GM11168 (cell line): Measurements from ENCODE around the gene NAPSA.
"Not testable (repeated sequence)": the region's sequence is repeated elsewhere in the genome, so short reads cannot be mapped to it uniquely, and the experiment has no call there.

Source experiments
- in situ Hi-C: fragments of 300-500 bp; cut with MboI; formaldehyde crosslinking; loops from one replicate; pipeline ENCODE4 v1.12.0; 2022; ENCODE audit warnings: low sequenced_read_pairs; ENCODE audit not compliant: unreplicated experiment

The NAPSA gene

GRCh38 chr19:50365434-50366306, at the start of gene NAPSA:
Gene NAPSA (minus strand): TSS chr19:50365639. CDS start chr19:50365621, 18 bp downstream.
- in situ Hi-C loops, result loop anchor here (5.0 to 25.0 kb wide), 2 partner anchors 97 to 422 kb away; partner anchors contain the start of gene ACP4

GRCh38 chr19:50413531-50413930, 48.1 kb upstream of the NAPSA start:
- in situ Hi-C loops, result no loop called here

DNA sequence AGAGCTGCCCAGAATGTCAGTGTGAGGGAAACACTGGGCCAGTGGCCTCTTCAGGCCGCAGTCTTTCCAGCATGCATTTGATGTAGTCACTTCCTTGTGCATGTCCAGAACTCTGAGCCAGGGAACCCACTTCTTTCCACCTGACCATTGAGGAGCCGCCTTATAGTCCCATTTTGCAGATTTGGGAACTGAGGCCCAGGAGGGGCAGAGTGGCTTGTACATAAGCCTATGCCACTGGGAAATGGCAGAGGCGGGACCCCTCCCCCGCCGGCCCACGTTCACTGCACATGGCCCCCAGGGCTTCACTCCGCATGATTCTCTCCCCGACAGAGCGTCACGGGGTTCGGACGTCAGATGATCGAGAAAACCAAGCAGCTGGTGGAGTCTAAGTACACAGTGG, 47.7 kb upstream of the NAPSA start:
- in situ Hi-C loops, result no loop called here

DNA sequence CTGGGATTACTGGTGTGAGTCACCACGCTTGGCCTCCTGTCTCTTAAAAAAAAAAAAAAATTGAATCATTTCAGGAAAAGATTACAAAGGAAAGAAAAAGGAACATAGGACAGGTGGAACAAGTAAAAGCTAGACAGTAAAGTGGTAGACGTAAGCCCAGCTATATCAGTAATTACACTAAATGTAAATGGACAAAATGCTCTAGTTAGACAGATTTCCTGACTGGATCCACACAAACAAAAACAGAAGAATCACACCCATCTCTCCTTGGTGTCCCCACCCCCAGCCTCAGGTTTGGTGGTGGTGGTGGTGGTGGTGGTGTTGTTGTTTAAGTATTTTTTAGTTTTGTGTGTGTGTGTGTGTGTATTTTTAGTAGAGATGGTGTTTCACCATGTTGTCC, 47.0 kb upstream of the NAPSA start:
- in situ Hi-C loops, result no loop called here

GRCh38 chr19:50410109-50410508, 44.7 kb upstream of the NAPSA start:
- in situ Hi-C loops, result no loop called here

- in situ Hi-C loops, result no loop called here
Measured at GRCh38 chr19:50409347-50409746, 43.9 kb upstream of the NAPSA start.

GRCh38 chr19:50406829-50407228, 41.4 kb upstream of the NAPSA start:
- in situ Hi-C loops, result no loop called here

GRCh38 chr19:50406156-50406820, 40.8 kb upstream of the NAPSA start:
- in situ Hi-C loops, result no loop called here

DNA sequence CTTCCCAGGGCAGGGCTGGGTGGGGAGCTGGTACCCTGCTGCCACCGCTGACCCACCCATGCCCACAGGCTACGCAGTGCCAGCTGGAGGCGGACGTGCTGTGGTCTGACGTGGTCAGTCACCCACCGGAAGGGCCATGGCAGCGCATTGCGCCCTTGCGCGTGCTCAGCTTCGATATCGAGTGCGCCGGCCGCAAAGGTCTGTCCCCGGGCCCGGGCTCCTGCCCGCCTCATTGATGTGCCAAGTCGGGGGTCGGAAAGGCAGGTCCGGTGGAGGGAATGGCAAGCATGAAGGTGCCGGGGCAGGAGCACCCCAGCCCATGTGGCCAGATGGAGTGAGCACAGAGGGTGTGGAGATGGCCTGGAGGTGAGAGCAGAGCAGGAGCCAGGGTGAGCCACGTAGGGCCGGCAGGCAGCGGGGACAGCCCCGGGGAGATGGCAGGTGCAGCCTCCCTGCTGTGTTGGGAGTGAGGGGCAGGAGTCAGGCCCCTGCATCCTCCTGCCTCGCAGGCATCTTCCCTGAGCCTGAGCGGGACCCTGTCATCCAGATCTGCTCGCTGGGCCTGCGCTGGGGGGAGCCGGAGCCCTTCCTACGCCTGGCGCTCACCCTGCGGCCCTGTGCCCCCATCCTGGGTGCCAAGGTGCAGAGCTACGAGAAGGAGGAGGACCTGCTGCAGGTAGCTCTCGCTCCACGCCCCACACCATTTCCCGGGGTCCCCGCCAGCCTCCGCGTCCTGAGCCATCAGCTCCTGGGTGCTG, 37.3 kb upstream of the NAPSA start:
- in situ Hi-C loops, result no loop called here

DNA sequence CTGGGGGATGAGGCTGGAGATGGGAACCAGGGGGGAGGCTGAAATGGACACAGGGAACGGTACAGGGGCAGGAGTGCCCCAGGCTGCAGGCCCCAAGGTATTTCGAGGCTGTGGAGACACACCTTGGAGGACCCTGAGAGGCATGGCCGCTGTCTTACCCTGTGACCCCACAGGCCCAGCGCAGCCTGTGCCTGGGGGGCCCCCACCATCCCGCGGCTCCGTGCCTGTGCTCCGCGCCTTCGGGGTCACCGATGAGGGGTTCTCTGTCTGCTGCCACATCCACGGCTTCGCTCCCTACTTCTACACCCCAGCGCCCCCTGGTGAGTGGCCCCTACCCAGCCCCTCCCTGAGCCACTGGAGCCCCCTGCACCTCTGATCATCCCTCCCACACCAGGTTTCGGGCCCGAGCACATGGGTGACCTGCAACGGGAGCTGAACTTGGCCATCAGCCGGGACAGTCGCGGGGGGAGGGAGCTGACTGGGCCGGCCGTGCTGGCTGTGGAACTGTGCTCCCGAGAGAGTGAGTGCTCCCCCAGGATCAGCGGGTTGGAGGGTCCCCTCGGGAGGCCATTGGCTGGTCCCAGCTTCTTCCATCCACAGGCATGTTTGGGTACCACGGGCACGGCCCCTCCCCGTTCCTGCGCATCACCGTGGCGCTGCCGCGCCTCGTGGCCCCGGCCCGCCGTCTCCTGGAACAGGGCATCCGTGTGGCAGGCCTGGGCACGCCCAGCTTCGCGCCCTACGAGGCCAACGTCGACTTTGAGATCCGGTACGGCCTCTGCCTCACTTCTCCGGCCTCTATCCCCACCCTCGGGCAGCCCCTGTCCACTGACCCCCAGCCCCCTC, 36.4 kb upstream of the NAPSA start:
- in situ Hi-C loops, result no loop called here

GRCh38 chr19:50399368-50399745, 33.9 kb upstream of the NAPSA start:
- in situ Hi-C loops, result no loop called here

DNA sequence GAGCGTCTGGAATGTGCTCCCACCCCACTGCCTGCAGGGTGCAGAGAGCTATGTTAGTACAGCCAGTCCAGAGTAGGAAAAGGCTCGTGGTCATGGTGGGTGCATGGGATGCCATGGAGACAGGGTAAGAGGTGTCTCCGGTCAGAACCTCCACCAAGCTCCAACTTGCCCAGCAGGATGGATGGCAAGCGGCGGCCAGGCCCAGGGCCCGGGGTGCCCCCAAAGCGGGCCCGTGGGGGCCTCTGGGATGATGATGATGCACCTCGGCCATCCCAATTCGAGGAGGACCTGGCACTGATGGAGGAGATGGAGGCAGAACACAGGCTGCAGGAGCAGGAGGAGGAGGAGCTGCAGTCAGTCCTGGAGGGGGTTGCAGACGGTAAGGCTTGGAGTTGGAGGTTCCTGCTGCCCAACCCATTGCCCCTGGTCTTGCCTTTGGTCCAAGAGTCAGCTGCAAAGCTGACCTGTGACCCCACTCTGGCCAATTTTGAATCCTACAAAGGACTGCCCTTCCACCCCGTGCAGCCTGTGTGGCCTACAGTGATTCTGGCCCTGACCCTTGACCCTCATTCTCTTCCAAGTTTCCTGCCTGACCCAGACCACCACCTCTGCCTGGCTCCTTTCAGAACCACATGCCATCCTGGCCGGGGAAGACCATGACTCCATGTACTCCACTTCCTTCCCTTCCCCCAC, 33.4 kb upstream of the NAPSA start:
- in situ Hi-C loops, result no loop called here

- in situ Hi-C loops, result no loop called here
Measured at GRCh38 chr19:50394017-50394416, 28.6 kb upstream of the NAPSA start.

- in situ Hi-C loops, result no loop called here
Measured at GRCh38 chr19:50393589-50393988, 28.1 kb upstream of the NAPSA start.

GRCh38 chr19:50392759-50393158, 27.3 kb upstream of the NAPSA start:
- in situ Hi-C loops, result no loop called here

DNA sequence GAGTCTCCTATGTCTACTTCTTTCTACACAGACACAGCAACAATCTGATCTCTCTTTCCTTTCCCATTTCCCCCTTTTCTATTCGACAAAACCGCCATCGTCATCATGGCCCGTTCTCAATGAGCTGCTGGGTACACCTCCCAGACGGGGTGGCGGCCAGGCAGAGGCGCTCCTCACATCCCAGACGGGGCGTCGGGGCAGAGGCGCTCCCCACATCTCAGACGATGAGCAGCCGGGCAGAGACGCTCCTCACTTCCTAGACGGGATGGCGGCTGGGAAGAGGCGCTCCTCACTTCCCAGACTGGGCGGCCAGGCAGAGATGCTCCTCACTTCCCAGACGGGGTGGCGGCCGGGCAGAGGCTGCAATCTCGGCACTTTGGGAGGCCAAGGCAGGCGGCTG, 25.5 kb upstream of the NAPSA start:
- in situ Hi-C loops, result not testable (repeated sequence)

GRCh38 chr19:50390295-50390694, 24.9 kb upstream of the NAPSA start:
- in situ Hi-C loops, result not testable (repeated sequence)

DNA sequence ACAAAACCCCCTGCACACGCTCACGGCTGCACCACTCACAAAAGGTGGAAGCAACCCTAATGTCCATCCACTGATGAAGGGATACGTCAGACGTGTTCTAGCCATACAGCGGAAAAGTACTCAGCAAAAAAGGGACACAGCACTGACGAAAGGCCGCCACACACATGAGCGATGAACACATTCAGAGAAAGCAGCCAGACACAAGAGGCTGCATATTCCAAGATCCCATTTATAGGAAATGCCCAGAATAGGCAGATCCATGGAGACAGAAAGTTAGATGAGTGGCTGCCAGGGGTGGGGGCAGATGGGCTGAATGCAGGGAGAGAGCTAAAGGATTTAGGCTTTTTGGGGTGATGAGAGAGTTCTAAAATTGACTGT, 22.4 kb upstream of the NAPSA start:
- in situ Hi-C loops, result no loop called here

DNA sequence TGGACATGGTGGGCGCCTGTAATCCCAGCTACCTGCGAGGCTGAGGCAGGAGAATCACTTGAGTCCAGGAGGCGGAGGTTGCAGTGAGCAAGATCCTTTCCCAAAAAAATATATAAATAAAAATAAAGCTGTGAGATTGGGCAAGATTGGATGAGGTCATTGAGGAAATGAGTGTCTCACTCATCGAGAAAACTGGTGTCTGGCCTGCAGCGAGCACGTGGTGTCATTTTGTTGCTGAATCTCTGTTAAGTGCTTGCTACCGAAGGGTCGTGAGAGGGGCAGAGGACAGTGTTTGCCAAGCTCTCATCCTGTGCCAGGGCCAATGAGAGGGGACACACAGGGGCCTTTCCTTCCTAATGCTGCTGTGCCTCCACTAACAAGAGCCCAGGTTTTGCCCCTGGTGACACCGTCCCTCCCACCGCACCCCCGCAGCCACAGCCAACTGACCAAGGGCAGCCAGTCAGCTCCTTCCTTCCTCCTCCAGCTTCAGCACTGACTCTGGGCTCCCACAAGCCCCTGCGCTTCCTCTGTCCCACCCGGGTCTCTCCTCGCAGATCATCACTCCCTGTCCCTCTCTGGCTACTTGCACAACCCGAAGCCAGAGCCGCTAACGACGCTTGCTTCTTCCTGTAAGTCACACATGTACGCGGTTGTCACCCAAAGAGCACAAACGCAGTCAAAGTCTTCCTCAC, 21.9 kb upstream of the NAPSA start:
- in situ Hi-C loops, result no loop called here
